HuH-7.5 (cell line): Measurements from ENCODE around the gene CHRM1.
"Not testable (repeated sequence)": the region's sequence is repeated elsewhere in the genome, so short reads cannot be mapped to it uniquely, and the experiment has no call there.

Experiments
- DNase-seq: peaks from one replicate; pipeline ENCODE4 v3.0.0; 2011; ENCODE audit warnings: low spot score

Gene CHRM1, protein sequence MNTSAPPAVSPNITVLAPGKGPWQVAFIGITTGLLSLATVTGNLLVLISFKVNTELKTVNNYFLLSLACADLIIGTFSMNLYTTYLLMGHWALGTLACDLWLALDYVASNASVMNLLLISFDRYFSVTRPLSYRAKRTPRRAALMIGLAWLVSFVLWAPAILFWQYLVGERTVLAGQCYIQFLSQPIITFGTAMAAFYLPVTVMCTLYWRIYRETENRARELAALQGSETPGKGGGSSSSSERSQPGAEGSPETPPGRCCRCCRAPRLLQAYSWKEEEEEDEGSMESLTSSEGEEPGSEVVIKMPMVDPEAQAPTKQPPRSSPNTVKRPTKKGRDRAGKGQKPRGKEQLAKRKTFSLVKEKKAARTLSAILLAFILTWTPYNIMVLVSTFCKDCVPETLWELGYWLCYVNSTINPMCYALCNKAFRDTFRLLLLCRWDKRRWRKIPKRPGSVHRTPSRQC

DNA sequence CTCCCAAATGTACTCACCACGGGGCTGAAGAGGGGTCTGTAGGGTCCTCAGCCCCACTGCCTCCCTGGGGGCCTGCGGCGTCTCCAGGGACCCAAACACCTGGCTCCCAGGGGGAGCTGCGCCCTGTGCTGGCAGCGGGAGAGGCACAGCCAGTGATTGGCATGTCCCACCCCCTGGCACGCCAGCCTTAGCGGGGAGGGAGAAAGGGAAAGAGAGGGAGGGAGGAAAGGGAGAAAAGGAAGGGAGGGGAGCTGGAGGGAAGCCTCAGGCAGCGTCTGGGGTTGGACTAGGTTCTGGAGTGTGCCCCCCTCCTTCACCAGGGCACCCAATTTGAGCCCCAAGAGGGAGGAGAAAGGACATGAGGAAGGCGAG lies at the start of gene CHRM1:
CHRM1 (minus strand) TSS at position 163 of the 372 bp plus-strand sequence. CDS start 10,263 bp downstream, outside the sequence.
- DNase-seq = no peak

DNA sequence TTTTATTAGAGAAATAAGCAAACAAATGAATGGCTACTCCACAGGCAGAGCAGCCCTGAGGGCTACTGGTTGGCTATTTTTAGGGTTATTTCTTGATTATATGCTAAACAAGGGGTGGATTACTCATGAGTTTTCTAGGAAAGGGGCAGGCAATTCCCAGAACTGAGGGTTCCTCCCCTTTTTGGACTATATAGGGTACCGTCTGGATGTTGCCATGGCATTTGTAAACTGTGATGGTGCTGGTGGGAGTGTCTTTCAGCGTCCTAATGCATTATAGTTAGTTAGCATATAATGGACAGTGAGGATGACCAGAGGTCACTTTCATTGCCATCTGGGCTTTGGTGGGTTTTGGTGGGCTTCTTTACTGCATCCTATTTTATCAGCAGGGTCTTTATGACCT lies 44.4 kb upstream of the CHRM1 start:
- no peak for DNase-seq

DNA sequence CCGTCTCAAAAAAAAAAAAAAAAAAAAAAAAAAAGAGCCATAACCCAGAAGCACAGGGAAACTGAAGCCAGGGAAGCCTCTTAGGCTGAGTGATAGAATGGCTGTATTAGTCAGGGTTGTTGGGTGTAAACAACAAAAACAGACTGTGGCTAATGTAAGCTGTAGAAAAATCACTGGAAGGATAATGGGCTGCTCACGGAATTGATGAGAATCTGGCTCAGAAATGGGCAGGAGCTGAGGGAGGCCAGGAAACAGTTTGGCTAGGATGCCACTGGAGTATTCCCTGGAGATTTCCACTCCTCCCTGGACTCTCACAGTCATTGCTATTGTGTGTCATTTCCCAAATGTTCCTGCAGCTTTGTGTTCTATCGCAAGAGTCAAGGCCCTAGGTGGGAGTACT lies 41.2 kb upstream of the CHRM1 start:
- DNase-seq = no peak

DNA sequence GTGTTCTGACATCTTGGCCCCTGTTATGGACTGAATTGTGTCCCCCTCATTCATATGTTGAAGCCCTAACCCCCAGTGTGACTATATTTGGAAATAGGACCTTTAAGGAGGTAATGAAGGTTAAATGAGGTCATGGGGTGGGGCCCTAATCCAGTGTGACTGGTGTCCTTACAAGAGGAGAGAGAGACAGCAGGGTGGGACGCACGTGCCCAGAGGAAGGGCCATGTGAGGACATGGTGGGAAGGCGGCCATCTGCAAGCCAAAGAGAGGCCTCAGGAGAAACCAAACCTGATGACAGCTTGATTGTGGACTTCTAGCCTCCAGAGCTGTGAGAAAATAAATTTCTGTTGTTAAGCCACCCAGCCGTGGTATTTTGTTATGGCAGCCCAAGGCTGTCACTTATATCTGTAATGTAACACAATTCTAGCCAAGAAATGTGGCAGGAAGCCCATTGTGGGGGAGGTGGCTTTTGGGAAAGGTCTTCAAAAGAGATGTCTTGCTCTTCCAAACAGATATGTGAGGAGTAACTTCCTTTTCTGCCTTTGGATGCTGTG lies 39.9 kb upstream of the CHRM1 start:
- no peak for DNase-seq

DNA sequence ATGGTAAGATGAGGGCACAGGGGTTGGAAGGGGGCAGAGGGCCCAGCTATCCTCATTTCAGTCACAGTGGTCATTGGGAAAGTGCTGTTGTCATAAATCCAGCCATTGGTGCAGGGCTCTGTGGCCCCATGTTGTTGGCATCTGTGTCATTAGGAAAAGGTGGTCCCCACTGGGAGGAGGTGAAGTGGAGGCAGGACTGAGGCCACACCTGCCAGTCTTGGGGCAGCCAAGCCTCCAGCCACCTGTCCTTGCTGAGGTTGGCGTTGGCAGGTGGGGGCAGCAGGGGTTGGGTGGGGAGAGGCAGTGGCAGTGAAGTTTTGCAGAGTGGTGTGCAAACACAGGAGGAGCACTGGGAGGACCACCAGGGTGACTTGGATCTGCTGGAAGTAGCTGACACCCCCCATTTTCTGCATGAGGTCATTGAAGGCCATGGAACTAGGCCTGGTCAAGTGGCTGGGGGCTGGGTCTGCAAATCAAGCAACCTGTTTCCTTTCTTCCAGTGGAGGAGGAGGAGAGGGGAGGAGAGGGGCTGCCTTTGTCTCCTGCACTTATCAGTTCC lies 38.3 kb upstream of the CHRM1 start:
- no peak for DNase-seq

DNA sequence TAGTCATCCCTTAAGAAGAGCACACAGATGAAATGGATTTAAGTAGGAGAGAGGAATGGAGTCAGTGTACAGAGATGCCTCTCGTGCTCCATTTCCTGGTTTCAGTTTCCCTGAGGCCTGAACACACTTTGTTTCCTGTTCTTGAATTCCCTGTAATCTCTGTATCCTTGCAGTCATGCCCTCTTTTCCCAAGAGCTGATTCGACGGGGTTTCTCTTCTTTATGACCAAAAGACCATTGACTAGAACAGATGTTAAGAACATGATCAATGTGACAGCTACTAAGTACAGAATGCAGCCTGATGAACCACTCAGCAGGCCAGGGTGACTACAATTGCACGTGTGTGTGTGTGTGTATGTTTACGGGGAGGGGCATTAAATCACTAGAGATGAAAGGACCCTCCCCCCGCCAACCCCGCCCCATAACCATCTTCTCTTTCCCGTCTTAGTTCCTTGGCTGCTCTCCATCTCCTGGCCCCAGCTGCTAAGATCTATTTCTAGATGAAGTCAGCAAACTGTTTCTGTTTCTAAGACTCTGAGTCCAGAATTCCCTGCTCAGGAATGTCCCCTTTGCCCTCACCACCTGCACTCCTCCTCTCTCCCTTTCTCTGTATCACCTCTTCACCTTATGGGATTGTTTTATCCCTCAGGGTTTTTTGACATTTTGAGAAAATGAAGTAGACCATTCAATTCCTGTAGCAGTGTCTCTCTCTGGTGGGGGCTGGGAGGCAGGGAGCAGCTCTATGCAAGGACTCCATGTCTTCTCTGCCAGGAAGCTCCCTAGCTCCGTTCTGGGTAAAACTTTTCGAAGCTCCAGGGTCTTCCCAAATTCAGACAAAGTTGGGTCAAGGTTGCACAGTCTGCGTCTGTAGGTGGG lies 37.6 kb upstream of the CHRM1 start:
- DNase-seq = no peak

DNA sequence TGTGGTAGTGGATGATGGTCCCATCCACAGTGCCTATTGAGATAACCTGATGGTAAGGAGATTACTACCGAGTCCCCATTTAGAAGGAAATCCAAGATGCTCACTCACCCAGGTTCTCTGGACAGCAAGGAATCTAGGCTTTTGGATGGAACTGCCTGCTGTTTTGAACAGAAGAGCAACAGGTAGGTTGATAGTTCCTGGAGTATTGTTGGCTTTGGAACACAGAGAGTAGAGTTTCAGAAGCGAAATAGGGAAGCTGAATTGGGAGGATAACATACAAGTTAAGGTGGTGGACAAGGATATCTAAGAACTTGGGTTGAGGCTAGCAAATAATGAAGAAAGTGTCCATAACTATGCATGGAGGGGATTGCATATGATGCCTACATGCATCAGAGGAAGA lies 36.0 kb upstream of the CHRM1 start:
- DNase-seq = no peak

DNA sequence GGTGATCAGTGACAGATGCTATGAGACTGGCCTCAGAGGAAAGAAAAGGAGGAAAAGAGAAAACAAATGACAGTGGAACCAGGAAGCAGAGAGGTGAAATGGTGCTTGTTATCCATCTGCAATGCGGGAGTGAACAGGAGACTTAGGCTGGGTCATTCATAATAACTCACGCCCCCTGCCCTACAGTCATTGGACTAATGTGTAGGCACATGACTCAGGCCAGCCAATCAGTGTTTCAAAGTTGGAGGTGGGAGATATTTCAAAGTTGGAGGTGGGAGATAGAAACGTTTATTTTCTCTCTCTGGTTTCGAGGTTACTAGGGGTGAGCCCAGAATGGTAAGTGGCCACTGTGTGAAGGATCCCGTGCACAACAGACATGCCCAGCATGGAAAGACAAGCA lies 33.3 kb upstream of the CHRM1 start:
- DNase-seq = no peak

DNA sequence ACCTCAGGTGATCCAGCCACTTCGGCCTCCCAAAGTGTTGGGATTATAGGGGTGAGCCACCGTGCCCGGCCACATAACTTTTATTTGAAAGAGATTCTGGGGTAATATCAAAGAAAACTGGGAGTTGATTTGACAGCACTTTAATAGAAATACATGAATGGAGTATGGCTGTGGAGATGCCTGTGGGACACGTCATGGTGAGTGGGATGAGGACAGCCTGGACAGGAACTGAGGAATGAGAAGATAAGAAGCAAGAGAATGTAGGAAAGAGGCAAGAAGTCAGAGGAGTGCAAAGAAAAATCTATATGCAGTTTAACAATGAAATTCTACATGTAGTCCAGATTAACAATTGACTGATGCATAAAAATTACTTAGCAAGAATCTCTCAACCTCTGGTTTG lies 32.6 kb upstream of the CHRM1 start:
- no peak for DNase-seq

DNA sequence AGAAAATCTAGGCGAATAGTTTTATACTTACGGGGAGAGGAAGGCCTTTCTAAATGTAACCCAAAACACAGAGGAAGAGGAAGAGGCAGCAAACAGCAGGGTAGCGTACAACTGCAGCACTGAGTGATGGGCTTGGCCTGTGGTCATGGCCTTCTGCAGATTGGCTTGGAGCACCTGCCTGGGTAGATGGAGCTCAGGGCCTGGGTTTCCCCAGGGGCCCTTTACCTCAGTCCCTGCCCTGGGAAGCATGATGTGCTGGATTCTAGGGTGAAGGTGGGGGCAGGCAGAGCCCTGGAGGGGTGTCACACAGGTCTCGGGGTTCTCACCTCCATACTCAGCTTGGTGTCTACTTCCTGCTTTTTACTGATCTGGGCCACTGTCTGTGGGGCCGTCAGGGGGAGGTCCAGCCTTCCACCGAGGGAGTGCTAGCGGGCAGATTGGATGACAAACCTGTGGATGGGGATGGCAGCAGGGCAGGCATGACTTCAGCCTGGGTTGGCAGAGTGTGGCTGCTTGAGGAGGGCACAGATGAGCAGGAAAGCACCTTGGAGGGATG lies 27.7 kb upstream of the CHRM1 start:
- no peak for DNase-seq

DNA sequence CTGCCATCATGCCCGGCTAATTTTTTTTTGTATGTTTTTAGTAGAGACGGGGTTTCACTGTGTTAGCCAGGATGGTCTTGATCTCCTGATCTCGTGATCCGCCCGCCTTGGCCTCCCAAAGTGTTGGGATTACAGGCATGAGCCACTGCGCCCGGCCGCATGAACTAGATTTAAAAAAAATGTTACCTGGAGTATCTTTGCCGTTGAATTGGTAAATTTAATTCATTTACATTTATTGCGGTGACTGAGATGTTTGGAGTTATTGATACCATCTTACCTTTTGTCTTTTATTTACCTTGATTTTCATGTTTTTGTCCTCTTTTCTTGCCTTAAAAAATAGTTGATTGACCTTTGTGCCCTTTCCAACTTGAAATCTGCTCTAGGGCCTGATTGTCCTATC lies 24.4 kb upstream of the CHRM1 start:
- DNase-seq = not testable (repeated sequence)

DNA sequence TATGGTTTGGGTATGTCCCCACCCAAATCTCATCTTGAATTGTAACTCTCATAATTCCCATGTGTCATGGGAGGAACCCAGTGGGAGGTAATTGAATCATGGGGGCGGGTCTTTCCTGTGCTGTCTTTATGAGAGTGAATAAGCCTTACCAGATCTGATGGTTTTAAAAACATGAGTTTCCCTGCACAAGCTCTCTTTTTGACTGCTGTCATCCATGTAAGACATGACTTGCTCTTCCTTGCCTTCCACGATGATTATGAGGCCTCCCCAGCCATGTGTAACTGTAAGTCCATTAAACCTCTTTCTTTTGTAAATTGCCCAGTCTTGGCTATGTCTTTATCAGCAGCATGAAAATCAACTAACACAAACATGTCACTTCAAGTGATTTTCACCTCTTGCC lies 16.4 kb upstream of the CHRM1 start:
- DNase-seq = not testable (repeated sequence)

DNA sequence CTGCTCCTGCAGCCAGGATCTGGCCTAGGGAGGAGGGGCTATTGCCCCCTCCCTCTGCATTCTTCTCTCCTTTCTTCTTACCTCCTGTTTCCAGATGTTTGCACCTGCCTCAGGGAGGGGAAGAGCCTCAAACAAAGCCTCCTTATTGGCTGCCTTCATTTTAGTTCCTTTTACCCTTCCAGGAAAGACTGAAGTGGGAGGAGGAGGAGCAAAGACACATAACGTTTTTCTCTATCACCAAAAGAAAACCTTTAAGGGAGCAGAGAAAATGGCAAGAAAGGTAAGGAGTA lies 13.3 kb upstream of the CHRM1 start:
- no peak for DNase-seq

DNA sequence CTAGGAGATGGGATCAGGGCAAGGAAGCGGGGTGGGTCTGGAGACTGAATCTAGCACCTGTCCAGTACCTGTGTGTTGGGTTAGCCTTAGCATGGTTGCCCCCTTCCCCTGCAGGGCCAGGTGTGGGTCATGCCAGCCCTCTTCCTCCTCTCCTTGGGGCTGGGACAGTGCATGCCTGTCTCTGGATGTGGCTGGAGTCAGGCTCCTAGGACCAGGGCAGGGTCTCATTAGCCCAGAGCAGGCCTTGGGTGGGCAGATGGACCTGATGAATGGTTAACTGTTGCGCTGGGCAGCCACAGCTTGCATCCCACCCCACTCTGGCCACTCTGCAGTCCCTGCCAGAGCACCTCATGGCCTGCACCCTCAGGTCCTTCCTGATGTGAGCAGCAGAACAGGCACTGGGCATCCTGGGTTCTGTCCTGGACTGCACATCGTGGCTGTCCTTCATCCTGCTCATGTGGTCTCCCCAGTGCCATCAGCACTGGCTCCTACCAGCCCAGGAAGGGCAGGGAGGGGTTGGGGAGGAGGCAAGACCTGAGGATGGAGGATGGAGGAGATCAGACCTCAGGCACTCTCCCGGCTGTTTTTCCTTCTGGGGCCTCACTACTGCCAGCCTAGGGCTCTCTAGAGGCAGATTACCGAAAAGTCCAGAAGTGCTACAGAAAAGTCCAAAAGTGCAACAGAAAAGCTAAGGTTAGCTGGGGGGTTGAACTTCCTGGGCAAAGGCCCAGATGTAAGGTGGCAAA lies 12.8 kb upstream of the CHRM1 start:
- DNase-seq = no peak

DNA sequence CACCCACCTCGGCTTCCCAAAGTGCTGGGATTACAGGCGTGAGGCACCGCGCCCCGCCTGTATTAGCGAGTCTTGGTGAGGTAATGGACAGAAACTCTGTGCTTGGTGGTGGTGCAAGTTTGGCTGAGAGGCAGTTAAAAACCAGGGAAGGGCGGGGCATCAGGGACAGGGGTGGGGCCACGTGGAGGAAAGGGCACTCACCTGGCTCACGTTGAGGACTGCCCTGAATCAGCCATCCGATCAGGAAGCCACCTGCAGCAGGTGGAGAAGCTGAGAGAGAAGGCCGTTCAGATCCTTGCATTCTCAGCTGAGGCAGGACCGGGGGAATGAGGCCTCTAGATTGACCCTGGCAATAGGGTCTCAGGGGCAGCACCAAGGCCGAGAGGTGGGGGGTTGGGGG lies 12.1 kb upstream of the CHRM1 start:
- no peak for DNase-seq

DNA sequence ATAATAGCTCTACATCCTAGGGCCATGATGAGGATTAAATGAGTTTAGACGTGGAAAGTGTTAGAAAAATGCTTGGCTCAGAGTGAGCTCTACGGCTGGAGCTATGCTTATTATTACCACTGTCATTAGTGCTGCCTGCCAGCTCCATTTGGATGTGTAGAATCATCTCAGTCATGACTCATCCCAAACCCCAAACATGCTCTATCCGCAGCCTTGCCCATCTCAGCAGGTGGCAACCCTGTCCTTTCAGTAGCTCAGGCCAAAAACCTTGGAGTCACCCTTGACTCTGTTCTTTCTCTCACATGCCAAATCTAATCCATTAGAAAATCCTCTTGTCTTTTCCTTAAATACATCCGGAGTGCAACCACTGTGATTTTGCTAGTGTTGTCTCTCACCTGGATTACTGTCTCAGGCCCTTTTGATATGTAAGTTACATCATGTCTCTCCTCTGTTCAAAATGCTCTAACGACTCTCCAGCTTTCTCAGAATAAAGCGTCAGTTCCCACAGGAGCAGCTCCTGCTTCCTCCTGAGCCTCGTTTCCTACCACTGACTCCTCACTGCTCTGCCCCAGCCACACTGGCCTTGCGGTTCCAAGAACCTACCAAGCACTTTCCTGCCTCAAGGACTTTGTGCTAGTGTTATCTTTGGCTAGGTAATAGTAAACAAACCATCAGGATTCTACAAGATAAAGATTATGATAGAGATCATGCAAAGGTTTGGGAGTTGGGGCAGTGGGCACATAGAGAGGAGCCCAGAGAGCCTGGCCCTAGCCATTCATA lies 10.5 kb upstream of the CHRM1 start:
- no peak for DNase-seq

DNA sequence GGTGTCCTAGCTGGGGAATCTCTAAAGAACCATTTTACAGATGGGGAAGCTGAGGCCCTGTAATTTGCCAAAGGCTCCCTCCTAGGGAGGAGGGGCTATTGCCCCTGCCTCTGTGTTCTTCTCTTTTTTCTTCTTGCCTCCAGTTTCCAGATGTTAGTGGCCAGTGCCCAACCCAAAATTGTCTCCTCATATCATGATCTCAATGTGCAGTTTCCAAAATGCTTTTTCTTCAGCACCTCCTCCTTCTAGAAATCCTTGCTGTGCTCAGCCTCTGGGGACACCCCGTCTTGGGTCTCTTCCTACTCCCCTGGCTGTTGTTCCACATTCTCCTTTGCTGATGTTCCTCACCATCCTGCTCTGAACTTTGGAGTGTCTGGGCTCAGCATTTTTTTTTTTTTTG lies 9.5 kb upstream of the CHRM1 start:
- DNase-seq = no peak

DNA sequence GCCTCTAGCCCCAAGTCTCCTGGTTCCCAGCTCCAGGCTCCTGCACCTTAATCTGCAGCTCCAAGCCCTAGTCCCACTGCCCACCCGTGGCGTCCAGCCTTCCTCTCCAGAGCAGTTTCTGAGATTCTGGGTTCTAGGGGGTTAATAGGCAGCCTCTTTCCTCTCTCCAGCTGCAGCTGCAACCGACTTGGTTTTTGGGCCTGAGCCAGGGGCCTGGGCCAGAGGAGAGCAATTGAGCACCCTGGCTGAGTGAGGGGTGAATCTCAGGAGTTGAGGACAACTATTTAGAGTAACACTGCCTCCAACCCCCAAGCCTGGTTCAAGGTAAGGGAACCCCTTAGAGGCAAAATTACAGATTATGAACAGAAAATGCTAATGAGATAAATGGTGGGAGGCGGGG lies 9.0 kb upstream of the CHRM1 start:
- no peak for DNase-seq

DNA sequence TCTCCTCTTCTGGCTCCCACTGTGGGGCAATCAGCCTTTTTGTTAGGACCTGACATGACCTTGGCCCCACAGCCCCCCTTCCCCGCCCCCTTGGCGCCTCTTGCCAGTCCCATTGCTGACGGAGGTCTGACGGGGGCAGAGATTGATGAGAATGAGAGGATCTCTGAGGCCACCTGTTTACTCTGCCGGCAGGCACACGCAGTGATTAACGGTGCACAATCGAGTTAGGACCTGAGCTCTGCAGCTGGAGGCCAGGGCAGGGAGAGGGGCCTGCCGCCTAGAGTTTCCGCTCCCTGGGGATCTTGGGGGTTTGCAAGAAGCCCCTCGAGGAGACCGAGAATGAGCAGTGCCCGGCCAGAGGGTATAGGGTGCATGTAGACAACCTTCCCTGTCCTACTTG lies 6.8 kb upstream of the CHRM1 start:
- peak; percentile 65 for DNase-seq

DNA sequence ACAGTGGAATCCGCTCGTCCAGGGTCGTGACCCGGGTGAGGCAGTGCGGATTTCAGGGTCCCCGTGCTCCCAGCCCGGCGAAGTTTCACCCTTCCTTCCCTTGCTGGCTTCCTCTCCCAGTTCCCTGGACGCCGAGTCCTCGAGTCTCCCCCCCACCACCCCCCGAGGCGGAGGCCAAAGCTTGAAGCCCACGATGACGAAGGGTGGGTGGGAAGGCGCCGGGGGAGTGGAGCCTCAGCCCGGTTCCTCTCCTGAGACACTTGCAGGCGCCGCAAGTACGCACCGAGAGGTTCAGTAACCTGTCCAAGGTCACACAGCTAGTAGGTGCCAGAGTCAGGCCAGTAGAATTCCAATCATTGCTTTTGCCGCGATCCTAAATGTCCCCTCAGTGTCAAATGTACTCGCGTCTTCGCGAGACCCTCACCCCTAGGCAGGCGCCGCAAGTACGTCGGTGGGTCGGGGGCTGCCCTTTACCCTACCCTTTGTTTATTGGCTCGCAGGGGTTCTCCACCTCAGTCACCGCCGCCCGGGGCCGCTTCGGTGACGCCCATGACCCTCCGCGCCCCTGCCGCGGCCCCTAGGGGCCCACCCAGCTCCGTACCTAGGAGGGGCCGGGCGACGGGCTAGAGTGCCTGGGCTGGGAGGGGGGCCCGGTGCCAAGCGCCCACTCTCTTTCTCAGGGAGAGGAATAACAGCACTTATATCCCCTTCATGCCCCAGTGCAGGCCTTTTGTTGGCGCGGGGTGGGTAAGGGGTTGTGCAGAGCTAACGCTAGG lies 5.7 kb upstream of the CHRM1 start:
- peak; percentile 66 for DNase-seq
